HG02610 (cell line): ENCODE data around the gene COL25A1.

ENCODE experiments used
- ATAC-seq: cut with Tn5 transposase; IDR thresholded peaks from one replicate; pipeline ENCODE4 v1.9.1; 2021; ENCODE audit warnings: mild to moderate bottlenecking, moderate library complexity; ENCODE audit not compliant: unreplicated experiment

Gene COL25A1

DNA sequence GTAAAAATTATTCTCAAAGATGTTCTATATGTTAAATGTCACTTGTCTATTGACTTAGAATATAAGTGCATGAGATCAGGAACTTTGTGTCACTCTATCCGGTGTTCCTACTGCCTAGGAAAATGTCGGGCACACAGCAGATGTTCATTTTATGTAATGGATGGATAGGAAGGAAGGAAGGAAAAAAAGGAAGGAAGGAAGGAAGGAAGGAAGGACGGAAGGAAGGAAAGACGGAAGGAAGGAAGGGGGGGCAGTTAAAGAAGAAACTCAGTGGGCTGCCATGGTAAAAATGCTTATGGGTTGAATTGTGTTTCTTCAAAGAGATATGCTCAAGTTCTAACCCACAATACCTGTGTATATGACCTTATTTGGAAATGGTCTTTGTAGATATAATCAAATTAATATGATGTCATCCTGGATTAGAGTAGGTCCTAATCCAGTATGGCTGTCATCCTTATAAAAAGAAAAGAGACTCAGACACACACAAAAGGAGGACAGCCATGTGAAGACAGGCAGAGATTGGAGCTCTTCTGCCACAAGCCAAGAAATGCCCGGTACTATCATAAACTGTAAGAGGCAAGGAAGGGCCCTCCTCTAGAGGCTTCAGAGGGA lies 86.3 kb downstream of the COL25A1 start:
- ATAC-seq: no peak

DNA sequence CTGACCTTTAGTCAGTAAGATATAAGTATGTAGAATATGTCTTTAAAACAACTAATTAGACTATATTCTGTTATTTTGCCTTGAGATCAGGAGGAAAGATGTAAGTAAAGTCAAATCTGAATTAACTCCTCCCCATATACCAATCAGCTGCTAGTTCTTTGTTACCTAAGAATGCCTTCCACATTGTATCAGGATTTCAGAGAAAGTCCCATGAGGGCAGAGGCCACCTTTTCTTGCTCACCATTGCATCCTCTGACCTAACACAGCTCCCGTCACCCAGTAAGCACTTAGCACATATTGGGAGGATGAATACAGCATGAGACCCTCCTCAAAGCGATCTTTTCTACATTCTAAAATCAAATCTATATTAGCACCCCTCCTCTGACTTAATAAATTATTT lies 87.0 kb downstream of the COL25A1 start:
- ATAC-seq: no peak

DNA sequence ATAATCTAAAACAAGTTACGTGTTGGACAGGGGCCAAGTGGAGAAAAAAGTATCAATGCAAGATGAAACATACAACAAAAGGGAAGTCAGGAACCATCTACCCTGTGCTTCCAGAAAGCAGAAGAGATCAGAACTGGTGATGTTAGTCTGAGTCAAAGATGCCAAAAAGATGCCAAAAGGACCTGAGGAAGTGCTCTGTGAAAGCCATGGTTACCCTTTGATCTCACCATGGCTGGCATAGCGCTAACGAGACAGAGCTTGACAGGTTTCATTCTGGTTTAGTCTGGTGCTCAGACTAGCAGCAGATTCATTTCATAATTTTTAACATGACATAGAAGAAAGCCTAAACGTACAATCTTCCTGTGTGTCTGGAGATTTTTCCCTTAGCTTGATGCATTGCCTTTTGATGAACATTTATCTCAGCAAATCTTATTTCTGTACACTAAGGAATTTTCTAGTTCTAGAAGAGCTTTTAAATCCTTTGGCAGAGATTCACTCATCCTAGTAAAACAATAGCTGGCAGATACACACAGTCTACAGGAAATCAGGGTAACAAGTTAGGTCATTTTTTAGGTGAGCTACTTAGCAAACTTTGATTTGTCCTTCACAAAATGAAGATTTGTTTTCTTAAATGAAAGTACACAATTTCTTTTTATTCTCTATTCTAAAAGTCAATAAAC lies 87.7 kb downstream of the COL25A1 start:
- ATAC-seq: no peak

DNA sequence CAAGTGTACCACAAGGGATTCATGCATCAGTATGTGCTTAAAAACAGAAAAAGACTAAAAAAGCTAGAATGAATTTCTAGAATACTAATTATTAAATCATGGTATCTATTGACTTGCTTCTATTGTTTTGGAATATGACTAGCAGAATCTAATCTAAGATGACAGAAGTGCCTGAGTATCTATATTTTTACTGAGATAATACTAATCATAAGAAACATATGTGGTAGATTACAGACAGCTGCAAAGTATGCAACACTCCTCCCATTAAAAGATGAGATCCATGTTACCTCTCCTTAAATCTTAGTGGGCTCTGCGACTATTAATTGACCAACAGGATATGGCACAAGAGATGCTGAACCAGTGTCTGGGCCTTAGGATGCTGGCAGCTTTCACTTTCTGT lies 89.4 kb downstream of the COL25A1 start:
- no peak for ATAC-seq

DNA sequence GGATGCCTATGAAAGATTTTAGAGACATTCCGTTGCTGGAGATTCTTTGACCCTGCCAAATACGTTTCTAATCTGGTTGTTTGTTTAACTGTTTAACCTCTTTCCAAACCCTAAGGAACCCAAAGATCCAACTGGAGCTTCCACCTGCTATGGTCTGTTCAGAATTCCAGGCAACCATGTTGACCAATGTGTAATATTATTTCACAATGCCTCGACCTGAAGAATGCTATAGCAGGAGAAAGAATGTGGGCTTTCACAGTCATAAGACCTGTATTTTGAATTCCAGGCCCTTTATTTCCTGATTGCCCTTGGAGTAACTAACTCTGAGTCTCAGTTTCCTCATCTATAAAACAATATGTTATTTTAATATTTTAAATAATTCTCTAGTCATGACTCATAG lies 90.8 kb downstream of the COL25A1 start:
- no peak for ATAC-seq

DNA sequence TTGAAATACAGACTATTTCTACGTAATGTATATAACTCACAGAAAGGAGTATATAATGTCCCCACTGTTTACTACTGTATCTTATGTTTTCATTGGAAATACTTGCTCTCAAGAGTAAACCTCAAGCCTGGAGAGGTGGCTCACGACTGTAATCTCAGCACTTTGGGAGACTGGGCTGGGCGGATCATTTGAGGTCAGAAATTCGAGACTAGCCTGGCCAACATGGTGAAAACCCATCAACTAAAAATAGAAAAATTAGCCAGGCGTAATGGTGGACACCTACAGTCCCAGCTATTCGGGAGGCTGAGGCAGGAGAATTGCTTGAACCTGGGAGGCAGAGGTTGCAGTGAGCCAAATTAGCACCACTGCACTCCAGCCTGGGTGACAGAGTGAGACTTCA lies 92.8 kb downstream of the COL25A1 start:
- no peak for ATAC-seq

DNA sequence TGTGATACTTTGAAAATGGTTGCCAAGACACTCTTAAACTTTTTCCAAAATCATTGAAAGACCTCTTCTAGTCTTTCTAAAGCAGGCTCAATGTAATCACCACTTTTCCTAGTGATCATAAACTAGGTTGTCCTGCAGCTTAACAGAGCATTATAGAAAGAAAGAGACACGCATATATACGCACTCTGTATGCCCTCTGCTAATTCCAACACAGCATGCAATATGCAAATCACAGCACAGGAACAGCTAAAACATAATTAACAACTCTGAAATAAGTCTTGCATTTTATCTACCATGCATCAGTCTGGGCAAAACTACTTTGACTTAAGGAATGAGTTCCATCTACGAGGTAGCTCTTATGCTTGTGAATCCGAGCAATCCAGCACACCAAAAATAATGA lies 94.6 kb downstream of the COL25A1 start:
- ATAC-seq: no peak

DNA sequence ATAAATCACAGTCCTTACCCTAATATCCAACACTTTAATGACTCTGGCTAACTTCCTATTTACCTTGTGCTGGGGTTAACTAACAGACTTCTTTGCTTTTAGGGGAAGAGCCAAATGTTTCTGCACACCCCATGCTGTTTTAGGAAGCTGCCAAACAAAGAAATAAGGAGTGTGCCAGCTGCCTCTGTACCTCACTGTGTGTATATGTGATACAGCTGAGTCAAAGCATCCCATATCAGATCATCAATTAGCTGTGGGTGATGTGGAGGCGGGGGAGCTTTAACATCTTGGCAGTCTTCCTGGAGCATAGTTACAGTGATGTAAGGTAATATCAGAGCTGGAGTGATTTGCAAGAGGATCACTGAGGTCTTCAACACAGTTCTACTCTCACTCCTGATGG lies 95.4 kb downstream of the COL25A1 start:
- no peak for ATAC-seq

DNA sequence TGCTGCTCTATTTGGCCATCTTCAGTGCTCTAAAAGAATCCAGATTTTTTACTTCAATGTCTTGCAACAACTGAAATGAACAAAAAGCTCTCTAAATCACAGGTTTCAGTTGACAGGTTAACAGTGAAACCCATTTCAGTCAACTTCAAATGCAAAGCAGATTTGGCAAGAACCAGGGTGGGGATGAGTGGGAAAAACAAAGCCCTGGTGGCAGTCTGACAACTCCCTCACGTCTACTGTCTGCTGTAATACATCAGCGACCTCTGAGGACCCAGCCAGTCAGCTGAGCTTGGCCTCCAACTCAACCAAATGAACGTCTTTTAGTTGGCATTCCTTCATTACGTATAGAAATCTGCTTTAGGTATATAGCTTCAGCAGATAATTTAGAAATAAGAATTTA lies 95.8 kb downstream of the COL25A1 start:
- ATAC-seq: no peak

DNA sequence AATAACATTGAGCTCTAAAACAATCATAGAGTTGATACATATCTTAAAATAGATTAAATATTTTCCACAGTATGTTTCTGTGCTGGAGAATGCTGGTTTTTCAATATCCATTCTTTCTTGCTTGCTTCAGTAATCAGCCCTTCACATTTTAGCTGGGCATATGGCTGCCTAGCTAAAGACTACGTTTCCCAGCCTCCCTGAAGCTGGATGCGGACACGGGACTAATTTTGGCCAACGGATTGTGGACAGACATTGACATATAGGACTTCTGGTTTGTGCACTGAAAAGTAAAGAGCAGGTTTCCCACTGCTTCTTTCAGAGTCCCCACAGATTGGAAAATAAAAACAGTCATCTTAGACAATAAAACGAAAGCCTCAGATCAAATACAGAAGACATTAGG lies 97.3 kb downstream of the COL25A1 start:
- no peak for ATAC-seq

DNA sequence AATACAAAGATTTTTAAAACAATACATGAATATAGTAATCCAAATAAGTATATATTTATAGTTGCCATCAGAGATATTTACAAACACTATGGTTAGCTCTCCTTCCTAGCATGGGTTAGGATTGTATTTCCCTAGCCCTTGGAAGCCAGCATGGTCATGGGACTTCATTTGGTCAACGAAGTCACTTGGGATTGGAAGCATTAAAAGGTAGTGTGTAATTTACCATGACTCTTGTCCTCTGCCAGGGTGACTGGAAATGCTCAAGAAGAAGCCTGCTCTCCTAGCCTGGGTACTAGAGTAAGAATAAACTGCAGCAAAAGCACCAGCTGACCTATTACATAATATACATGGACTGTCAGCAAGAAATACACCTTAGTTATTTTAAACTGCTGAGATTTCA lies 102.9 kb downstream of the COL25A1 start:
- no peak for ATAC-seq

DNA sequence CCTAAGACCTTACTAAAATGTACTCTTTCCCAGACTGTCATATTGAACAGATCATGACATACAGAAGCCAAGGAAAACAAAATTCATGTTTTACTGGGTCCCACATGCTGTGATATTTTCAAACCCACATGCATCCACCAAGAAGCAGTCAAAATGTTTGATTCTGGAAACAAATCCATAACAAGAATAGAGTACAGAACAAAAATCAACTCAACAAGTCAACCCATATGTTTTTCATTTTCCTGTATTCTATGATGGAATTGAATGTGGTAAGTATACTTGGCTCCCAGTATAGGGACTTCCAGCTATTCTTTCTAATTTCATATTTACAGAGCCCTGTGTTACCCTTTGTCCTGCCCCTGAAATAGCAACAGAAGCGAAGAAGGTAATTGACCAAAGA lies 106.8 kb downstream of the COL25A1 start:
- ATAC-seq: no peak

DNA sequence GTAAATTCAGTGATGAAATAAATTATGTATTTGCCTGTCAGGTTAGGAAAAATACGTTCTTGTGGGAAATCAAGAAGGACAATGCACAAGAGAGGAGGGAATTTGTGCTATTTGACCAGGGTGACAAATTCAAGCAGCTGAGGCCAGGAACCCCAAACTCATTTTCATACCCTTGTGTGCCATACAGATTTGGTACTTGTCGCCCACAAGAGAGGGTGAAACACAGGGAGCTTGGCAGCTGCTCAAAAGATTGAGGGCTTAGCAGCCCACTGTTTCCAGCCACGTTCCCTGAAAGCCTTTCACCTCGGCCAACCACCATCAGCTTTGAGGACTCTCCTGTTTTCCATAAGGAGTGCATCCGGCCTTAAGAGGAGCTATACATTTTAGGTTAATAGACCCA lies 111.2 kb downstream of the COL25A1 start:
- no peak for ATAC-seq

DNA sequence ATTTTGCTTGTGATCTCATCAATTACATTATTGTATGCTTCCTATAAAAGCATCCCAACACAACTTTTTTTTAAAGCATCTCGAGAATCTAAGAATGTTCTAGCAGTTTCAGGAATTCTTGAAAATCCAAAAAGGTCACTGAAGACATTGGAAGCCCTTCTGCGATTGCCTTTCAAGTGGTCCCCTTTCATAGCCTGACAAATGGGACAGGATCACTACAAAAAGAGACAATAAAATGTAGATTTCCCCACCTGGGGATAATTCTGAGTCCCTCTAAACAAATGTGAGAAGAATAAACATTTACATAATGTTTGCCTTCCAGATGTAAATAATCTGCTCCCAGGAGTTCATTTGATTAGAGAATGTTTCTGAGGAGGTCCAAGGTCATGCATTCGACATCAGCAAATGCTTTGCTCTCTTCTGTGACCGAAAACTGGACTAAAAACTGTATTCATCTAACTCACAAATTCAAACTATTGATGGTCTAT lies 116.0 kb downstream of the COL25A1 start:
- no peak for ATAC-seq

DNA sequence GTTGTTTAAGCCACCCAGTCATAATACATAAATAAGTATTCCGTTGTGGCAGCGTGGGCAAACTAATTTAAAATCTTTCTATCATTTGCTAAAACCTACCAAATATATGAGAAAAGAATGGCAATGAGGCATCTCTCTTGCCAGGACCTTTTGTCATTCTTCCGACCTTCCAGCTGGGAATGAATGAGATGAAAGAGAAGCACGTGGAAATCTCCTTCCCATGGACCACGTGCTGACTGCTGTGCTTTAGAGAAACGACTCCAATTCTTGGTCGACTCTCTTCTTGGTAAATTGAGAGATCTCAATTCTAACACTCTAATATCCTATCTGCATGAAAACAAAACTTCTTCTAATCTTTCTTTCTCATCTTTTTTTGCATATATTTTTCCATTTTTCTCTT lies 116.5 kb downstream of the COL25A1 start:
- ATAC-seq: no peak

DNA sequence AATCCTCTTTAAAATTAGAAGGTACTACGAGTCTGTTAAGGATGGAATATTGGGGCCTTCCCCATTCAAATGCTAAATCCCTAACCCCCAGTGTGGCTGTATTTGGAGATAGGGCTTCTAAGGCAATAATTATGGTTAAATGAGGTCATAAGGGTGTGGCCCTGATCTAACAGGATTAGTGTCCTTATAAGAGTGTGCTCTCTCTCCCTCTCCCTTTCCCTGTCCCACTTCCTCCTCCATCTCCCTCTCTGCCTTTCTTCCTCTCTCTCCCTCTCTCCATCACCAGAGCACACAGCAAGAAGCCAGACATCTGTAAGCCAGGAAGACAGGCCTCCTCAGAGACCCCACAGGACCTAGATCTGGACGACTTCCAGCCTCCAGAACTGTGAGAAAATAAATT lies 116.9 kb downstream of the COL25A1 start:
- no peak for ATAC-seq

DNA sequence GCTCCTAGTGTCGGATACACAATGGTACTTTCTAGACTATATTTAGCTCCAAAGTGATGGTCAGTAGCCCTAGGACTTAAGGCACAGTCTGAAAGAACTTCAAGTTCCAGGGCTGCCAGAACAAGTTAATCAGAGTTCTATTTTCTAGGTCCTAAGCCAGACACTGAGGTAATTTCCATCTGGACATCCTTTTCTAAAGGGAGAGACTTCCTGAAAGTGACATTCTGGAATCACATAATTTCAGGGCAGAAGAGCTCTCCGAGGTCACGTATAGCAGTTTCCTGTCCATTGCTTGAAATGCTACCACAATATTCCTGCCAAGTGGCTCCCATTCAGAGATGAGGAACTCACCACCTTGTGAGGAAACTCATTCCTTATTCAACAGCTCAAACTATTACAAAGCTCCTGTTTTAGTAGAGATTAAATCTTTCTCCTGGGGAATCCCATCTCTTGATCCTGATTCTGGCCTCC lies 117.9 kb downstream of the COL25A1 start:
- ATAC-seq: no peak

DNA sequence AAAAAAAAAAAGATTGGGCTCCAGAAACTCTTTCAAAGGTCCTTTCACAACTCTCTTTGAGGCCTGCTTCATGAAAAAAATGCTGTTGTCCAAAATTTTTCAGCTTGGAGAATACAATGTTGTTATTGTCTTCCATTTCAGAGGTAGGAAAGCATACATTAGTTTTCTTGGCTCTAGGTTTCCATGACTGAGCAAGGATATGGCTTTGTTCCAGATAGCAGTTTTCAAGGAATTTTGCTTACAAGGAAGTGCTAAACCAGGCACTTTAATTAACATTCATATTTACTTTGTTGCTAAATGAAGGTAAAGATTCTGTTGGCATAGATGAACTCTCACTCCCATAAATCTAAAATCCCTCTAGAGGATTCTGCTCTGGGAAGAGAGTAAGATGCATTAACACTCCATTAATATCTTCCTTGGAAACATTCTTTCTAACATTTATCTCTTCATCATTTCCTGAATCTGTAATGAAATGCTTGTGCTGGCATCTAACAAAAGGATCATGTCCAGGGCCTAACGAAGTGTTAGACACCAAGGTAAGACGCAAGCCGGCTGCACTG lies 118.4 kb downstream of the COL25A1 start:
- no peak for ATAC-seq

DNA sequence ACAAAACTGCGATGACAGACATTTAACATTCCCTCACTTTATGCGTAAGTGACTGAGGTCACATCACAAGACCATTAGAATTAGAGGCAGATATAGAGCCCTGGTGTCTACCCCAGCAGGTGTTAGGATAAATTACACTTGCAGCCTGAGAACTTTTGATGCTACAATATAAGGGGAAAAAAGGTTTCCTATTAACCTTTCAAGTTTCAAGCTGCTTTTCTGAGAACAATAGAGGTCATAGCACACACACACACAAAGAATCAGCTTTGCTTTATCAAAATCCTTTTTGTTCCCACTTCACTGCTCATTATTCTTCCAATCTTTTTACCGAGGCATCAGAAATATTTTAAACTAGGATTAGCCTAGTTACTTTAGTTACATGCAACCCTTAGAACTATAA lies 119.8 kb downstream of the COL25A1 start:
- no peak for ATAC-seq

DNA sequence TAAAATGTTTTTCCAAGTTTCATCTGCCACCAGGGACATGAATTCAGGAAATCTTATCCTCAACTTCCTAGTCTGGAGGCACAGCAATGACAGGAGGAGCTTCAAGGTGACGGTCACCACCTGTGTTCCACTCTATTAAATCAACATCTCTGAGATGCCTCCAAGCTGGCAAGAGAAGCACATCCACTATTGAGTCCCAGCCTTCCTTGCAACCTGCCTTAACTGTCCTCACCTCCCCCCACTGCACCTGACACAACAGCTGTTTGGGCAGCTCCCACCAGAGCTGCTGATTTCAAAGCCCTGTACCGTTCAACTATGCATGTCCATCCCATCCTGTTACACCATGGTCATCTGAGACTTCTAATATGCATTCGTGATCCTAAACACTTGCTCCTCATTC lies 123.4 kb downstream of the COL25A1 start:
- ATAC-seq: no peak

DNA sequence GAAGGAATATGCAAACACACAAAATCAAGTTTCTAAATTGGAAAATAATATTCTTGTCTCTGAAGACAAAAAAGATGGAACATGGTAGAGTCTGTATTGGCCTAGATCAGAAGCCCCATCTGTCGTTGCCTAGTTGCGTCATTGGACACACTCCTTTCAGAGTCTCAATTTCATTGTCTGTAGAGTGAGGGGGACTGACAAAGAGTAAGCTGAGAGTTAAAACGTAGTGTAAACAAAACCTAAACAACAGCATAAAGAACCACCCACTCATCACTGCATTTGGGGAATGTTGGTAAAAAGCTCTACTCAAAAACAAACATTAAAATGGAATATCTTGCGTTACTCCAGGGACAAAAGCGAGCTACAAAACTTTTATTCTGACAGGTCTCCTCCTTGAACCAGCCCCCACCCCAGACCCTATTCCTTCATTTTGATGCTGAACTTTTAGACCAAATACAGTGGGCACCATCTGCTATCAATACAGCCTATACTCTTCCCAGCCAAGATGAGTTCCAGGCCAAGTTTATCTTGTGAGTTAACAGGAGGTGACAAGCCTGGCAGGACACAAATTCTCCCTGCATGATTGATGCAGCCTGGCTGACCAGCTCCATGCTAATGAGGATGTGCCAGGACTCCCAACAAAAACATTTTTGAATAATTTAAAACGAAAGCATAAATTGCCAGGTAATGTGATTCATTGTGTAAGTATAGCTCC lies 125.2 kb downstream of the COL25A1 start:
- no peak for ATAC-seq
